Loucy (cell line): ENCODE data around the gene XIRP2.

Experiments
- EZH2phosphoT487 ChIP-seq: fragments of 200-600 bp; IDR thresholded peaks from 2 replicates; pipeline ENCODE4 v1.6.1; 2018; ENCODE audit warnings: antibody characterized with exemption, mild to moderate bottlenecking, moderate library complexity, borderline replicate concordance
- TF ChIP-seq, protein P1 (sequence below): fragments of 200-600 bp; sonication (generic); conservative IDR thresholded peaks from 2 replicates; pipeline ENCODE4 v1.5.1; 2014; ENCODE audit warnings: mild to moderate bottlenecking, antibody characterized with exemption, low read length

DNA sequence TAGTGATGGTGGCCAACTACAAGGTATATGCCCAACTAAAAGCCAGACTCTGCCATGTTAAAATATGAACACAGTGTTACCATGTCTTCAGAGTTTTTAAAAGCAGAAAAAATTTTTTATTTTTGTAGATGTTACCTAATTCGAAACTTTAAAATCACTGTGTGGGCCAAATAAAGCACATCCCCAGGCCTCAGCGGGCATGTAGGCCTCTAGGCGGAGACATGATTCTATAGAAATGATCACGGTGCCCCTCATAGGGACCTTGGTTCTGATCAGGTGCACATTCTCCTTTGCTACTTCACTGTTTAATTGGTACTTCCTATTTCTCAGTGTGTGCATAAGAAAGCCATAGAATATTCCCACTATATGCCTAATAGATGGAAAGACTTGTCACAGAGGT, 349.2 kb downstream of the XIRP2 start:
- TF ChIP-seq, protein P1, sequence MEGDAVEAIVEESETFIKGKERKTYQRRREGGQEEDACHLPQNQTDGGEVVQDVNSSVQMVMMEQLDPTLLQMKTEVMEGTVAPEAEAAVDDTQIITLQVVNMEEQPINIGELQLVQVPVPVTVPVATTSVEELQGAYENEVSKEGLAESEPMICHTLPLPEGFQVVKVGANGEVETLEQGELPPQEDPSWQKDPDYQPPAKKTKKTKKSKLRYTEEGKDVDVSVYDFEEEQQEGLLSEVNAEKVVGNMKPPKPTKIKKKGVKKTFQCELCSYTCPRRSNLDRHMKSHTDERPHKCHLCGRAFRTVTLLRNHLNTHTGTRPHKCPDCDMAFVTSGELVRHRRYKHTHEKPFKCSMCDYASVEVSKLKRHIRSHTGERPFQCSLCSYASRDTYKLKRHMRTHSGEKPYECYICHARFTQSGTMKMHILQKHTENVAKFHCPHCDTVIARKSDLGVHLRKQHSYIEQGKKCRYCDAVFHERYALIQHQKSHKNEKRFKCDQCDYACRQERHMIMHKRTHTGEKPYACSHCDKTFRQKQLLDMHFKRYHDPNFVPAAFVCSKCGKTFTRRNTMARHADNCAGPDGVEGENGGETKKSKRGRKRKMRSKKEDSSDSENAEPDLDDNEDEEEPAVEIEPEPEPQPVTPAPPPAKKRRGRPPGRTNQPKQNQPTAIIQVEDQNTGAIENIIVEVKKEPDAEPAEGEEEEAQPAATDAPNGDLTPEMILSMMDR, result no peak
- no peak for TF ChIP-seq EZH2phosphoT487
